Ovary (tissue), 9 donors: ENCODE measurements around the gene CROCC2. TPM values are rescaled to one million over a fixed set of nuclear protein-coding genes. Genes with fewer than 3 reads are reported as not detected.

Experiments used
- DNase-seq, 5 donors: peaks; one replicate each; pipeline ENCODE4 v3.0.0-alpha.2; 2019 to 2020
- H3K27ac ChIP-seq, 2 donors: fragments of 200-600 bp; one replicate each; pipeline versions ENCODE4 v1.5.1 to v1.8.0; 2019 to 2022
- H3K27me3 ChIP-seq: fragments of 200-600 bp; one replicate; pipeline ENCODE4 v1.8.0; 2022
- H3K36me3 ChIP-seq: fragments of 200-600 bp; sonication (generic); one replicate; pipeline ENCODE4 v1.5.1; 2019
- H3K4me1 ChIP-seq: one replicate; pipeline ENCODE4 v1.8.1; 2013; ENCODE audit warnings: mild to moderate bottlenecking, moderate library complexity; ENCODE audit not compliant: insufficient read depth
- H3K4me3 ChIP-seq: fragments of 200-600 bp; sonication (generic); one replicate; pipeline ENCODE4 v1.5.1; 2017
- H3K9me3 ChIP-seq, 2 donors: fragments of 200-600 bp in 1 of 2; sonication (generic) in 1 of 2; one replicate each; pipeline versions ENCODE4 v1.5.1 to v1.8.1; 2013 to 2019; ENCODE audit warnings: mild to moderate bottlenecking in 1 of 2, moderate library complexity in 1 of 2
- EP300 ChIP-seq: sonication (generic); formaldehyde crosslinking; IDR thresholded peaks from one replicate; pipeline ENCODE4 v1.6.1; 2017; ENCODE audit warnings: antibody characterized with exemption
- POLR2A ChIP-seq: fragments of 450-650 bp; IDR thresholded peaks from one replicate; pipeline ENCODE4 v1.6.1; 2017; ENCODE audit warnings: antibody characterized with exemption, mild to moderate bottlenecking, moderate library complexity
- WGBS, 3 donors: extraction: QIAGEN DNeasy Blood & Tissue Kit in 1 of 3; methylation state at CpG; one replicate each; pipeline versions ENCODE4 v1.1.5 to v1.1.7; 2013 to 2017; 5-methylcytosine and 5-hydroxymethylcytosine counted together
- intact Hi-C, 4 donors: fragments of 100-400 bp; cut with DNase I; formaldehyde crosslinking; loops; one replicate each; pipeline versions ENCODE4 v1.11.0 to v1.15.1; 2022 to 2023
- polyA plus RNA-seq, 2 donors: library from polyadenylated mRNA; stranded (reverse); fragments of 200-250 nt in 1 of 2; fragments of 350-450 nt in 1 of 2; fragmentation: Illumina TruSeq in 1 of 2; extraction: RNeasy Lipid Tissue Mini Kit (QIAGEN cat#74804) in 1 of 2; gene quantifications; one replicate each; pipeline ENCODE4 v1.2.3, GENCODE V29; 2013 to 2014
- total RNA-seq, 7 donors: library from RNA; depleted of rRNA in 2 of 7; stranded (reverse); fragments of >200 nt in 2 of 7; fragmentation: NEBNext Ultra II Directional in 3 of 7; extraction: Animal tissue kit (Norgen Biotek cat#: 25700) in 3 of 7; gene quantifications; one replicate each; pipeline versions ENCODE4 v1.1.0 to v1.2.4, GENCODE V29; 2016 to 2023
- TF ChIP-seq, protein P1 (sequence below), 3 donors: fragments of 450-650 bp in 2 of 3; fragments of 200-600 bp in 1 of 3; IDR thresholded peaks; one replicate each; pipeline versions ENCODE4 v1.5.1 to v1.8.0; 2016 to 2022; ENCODE audit warnings: antibody characterized with exemption in 3 of 3, mild to moderate bottlenecking in 1 of 3
- donor health status: DM: no; HTN: no; CAD: no; lungs with moderate emphysema.
- donor health status: DM: no; HTN: no; CAD: no.
- donor health status: Bipolar disorder and iron deficiency.
- donor health status: DM: yes; HTN: yes; CAD: no.
- donor health status: DM: no; HTN: no; CAD: no.
- donor health status: DM: yes; HTN: yes; CAD: no.

CROCC2 gene
- total and polyA plus RNA-seq, 9 donors: 0.15 to 6.1 (median 1.5) TPM; not detected in 1

DNA sequence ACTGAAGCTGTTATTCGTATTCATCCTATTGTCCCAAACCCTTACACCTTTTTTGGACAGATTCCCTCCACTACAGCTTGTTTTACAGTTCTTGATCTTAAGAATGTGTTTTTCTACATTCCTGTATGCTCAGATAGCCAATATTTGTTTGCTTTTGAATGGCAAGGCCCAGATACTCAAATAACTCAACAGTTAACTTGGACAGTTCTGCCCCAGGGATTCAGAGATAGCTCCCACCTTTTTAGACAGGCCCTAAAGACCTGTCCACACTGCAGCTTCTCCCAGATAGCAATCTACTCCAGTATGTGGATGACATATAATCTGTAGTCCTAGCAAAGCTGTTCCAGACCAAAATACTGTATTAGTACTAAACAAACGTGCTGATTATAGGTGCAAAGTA is 44.6 kb upstream of the CROCC2 start:
- intact Hi-C loops: no loop called here
- no peak for DNase-seq
- 77 to 86% (median 83%) methylated on average over 2 of the region's 2 CpGs for WGBS, 3 donors
- H3K4me1 ChIP-seq: no peaks in the 10 kb centered on the region
- no peaks in the 10 kb centered on the region for H3K9me3 ChIP-seq
- no peak overlapping the region for H3K4me3 ChIP-seq
- no peak for TF ChIP-seq EP300
- TF ChIP-seq, protein P1, sequence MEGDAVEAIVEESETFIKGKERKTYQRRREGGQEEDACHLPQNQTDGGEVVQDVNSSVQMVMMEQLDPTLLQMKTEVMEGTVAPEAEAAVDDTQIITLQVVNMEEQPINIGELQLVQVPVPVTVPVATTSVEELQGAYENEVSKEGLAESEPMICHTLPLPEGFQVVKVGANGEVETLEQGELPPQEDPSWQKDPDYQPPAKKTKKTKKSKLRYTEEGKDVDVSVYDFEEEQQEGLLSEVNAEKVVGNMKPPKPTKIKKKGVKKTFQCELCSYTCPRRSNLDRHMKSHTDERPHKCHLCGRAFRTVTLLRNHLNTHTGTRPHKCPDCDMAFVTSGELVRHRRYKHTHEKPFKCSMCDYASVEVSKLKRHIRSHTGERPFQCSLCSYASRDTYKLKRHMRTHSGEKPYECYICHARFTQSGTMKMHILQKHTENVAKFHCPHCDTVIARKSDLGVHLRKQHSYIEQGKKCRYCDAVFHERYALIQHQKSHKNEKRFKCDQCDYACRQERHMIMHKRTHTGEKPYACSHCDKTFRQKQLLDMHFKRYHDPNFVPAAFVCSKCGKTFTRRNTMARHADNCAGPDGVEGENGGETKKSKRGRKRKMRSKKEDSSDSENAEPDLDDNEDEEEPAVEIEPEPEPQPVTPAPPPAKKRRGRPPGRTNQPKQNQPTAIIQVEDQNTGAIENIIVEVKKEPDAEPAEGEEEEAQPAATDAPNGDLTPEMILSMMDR (IDR thresholded peaks at IDR 0.05): no peak
- H3K27me3 ChIP-seq: no peaks in the 10 kb centered on the region
- H3K27ac ChIP-seq: no peak overlapping the region
- no peaks in the 10 kb centered on the region for H3K36me3 ChIP-seq

DNA sequence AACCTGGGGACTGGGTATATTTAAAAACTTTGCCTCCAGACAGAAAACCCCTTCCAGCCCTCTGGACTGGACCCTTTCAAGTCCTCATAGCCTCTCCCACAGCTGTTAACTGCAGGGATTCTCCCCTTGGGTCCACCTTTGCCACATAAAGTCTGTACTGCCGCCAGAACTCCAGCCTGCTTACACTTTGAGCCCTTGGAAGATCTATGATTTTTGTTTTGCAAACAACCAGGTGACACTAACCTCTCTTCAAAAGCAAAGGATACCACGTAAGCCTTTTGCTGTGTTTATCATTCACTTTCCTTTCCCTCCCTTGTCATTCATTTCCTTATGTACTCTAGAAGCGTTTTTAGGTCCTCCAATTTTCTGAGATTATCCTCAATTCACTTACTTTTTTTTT is 41.7 kb upstream of the CROCC2 start:
- no peak overlapping the region for H3K4me3 ChIP-seq
- H3K4me1 ChIP-seq: no peaks in the 10 kb centered on the region
- TF ChIP-seq POLR2A (no peak), EP300 (no peak)
- TF ChIP-seq, protein P1 (IDR thresholded peaks at IDR 0.05): no peak
- no peaks in the 10 kb centered on the region for H3K9me3 ChIP-seq
- H3K36me3 ChIP-seq: no peaks in the 10 kb centered on the region
- H3K27ac ChIP-seq: no peak overlapping the region
- no peak for DNase-seq
- intact Hi-C loops: no loop called here
- H3K27me3 ChIP-seq: no peaks in the 10 kb centered on the region
- WGBS, 3 donors: 65 to 85% (median 71%) methylated on average over 3 of the region's 3 CpGs

DNA sequence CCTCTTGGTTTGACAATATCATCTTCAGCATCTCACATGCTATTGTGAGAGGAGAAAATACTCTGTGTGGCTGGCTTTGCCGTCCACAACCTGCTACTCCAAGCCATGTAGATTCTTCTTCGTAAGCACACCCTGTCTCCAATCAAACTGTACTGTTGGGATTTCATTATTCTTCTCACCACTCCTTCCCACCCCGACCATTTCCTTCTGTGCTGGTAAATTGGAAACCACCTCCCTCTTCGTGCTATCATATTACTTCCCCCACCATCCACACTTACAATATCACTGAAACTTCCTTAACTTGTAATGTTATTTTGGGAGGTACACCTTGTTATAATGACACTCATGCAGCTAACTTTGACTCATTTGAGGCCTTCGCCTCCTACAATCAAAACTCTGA is 40.7 kb upstream of the CROCC2 start:
- Histone ChIP-seq H3K4me1 (no peaks in the 10 kb centered on the region), H3K27ac (no peak overlapping the region), H3K27me3 (no peaks in the 10 kb centered on the region), H3K4me3 (no peak overlapping the region), H3K36me3 (no peaks in the 10 kb centered on the region), H3K9me3 (no peaks in the 10 kb centered on the region)
- intact Hi-C loops: no loop called here
- DNase-seq: no peak
- TF ChIP-seq EP300: no peak
- TF ChIP-seq, protein P1 (IDR thresholded peaks at IDR 0.05): no peak
- TF ChIP-seq POLR2A: no peak
- 76 to 82% (median 81%) methylated on average over 5 of the region's 5 CpGs for WGBS, 3 donors

- no peak within 1 kb of the TSS for H3K4me3 ChIP-seq
- peak in 2 of 5 donors; percentile 27 to 40 for DNase-seq
- no peaks in the 10 kb centered on the region for H3K36me3 ChIP-seq
- TF ChIP-seq EP300 (no peak), POLR2A (no peak)
- TF ChIP-seq, protein P1 (IDR thresholded peaks at IDR 0.05): no peak
- H3K4me1 ChIP-seq: no peaks in the 10 kb centered on the region
- no peaks in the 10 kb centered on the region for H3K27me3 ChIP-seq
- WGBS, 3 donors: 56 to 72% (median 65%) methylated on average over 18 to 21 of the region's 21 CpGs
- no peaks in the 10 kb centered on the region for H3K9me3 ChIP-seq
- intact Hi-C loops: no loop called here
- H3K27ac ChIP-seq: no peak within 1 kb of the TSS
Observed at GRCh38 chr2:240868286-240869108, 37.6 kb upstream of the CROCC2 start, which contains the start of gene AGXT. TSS of gene AGXT (plus strand) at chr2:240868824. CDS start at chr2:240868866, 42 bp downstream.
